Type B pancreatic cell (in vitro differentiated cells): ENCODE results near the gene LRMDA. TPM values are rescaled to one million over a fixed set of nuclear protein-coding genes. Genes with fewer than 3 reads are reported as not detected.

ENCODE experiments used
- DNase-seq: peaks from one replicate; pipeline ENCODE4 v3.0.0; 2021; ENCODE audit warnings: mixed read lengths; ENCODE audit not compliant: unreplicated experiment; ENCODE audit errors: extremely low spot score
- H3K27ac Mint-ChIP-seq: 2 replicates; pipeline ENCODE4 v1.8.0; 2021; ENCODE audit warnings: mild to moderate bottlenecking, mixed read lengths
- H3K27me3 Mint-ChIP-seq: 2 replicates; pipeline ENCODE4 v1.8.0; 2021; ENCODE audit warnings: mixed read lengths
- H3K36me3 Mint-ChIP-seq: 2 replicates; pipeline ENCODE4 v1.8.0; 2021; ENCODE audit warnings: mixed read lengths
- H3K4me1 Mint-ChIP-seq: one replicate; pipeline ENCODE4 v1.8.0; 2021; ENCODE audit warnings: mixed read lengths; ENCODE audit not compliant: unreplicated experiment
- H3K4me3 Mint-ChIP-seq: 2 replicates; pipeline ENCODE4 v1.8.0; 2021; ENCODE audit warnings: mild to moderate bottlenecking, mixed read lengths
- H3K9me3 Mint-ChIP-seq: 2 replicates; pipeline ENCODE4 v1.8.0; 2021; ENCODE audit warnings: mixed read lengths
- CTCF ChIP-seq: fragments of 200-600 bp; sonication (generic); conservative IDR thresholded peaks from 2 replicates; pipeline ENCODE4 v1.5.0; 2021; ENCODE audit warnings: antibody characterized with exemption, mild to moderate bottlenecking
- total RNA-seq: library from RNA; stranded (reverse); gene quantifications from 2 replicates; pipeline ENCODE4 v1.2.1, GENCODE V29; 2021; ENCODE audit warnings: low replicate concordance

Gene LRMDA
- total RNA-seq, 1 donor from 2014 or later: 2.0 TPM

- Mint-ChIP-seq H3K9me3 (no peaks in the 10 kb centered on the region), H3K36me3 (no peaks in the 10 kb centered on the region), H3K27me3 (peaks cover 55% of the 10 kb centered on the region), H3K4me3 (no peak overlapping the region), H3K27ac (no peak overlapping the region), H3K4me1 (peaks cover 52% of the 10 kb centered on the region)
- TF ChIP-seq CTCF: no peak
- no peak for DNase-seq
These were observed 540.2 kb downstream of the LRMDA start for GRCh38 chr10:75971402-75972211.

- Mint-ChIP-seq H3K4me3 (no peak overlapping the region), H3K27me3 (peaks cover 48% of the 10 kb centered on the region), H3K27ac (no peak overlapping the region), H3K4me1 (peaks cover 43% of the 10 kb centered on the region), H3K36me3 (no peaks in the 10 kb centered on the region), H3K9me3 (no peaks in the 10 kb centered on the region)
- TF ChIP-seq CTCF: no peak
- no peak for DNase-seq
These were observed 541.3 kb downstream of the LRMDA start for GRCh38 chr10:75972491-75973276.

GRCh38 chr10:75974080-75974479 is 542.7 kb downstream of the LRMDA start:
- TF ChIP-seq CTCF: no peak
- no peak overlapping the region for H3K4me3 Mint-ChIP-seq
- H3K9me3 Mint-ChIP-seq: no peaks in the 10 kb centered on the region
- H3K36me3 Mint-ChIP-seq: no peaks in the 10 kb centered on the region
- H3K4me1 Mint-ChIP-seq: peaks cover 39% of the 10 kb centered on the region
- H3K27ac Mint-ChIP-seq: no peak overlapping the region
- DNase-seq: no peak
- peaks cover 52% of the 10 kb centered on the region for H3K27me3 Mint-ChIP-seq

- Mint-ChIP-seq H3K36me3 (no peaks in the 10 kb centered on the region), H3K4me3 (no peak overlapping the region), H3K27me3 (peaks cover 54% of the 10 kb centered on the region), H3K9me3 (no peaks in the 10 kb centered on the region), H3K27ac (no peak overlapping the region), H3K4me1 (peaks cover 40% of the 10 kb centered on the region)
- TF ChIP-seq CTCF: no peak
- no peak for DNase-seq
These were observed 545.3 kb downstream of the LRMDA start for GRCh38 chr10:75976681-75977080.

- Mint-ChIP-seq H3K4me1 (peaks cover 36% of the 10 kb centered on the region), H3K27ac (no peak overlapping the region), H3K27me3 (peaks cover 50% of the 10 kb centered on the region), H3K36me3 (no peaks in the 10 kb centered on the region), H3K4me3 (no peak overlapping the region), H3K9me3 (no peaks in the 10 kb centered on the region)
- no peak for DNase-seq
- no peak for TF ChIP-seq CTCF
These were observed 545.7 kb downstream of the LRMDA start for GRCh38 chr10:75977139-75977538.
